Measurements from ENCODE around the gene TRAPPC10. TPM values are rescaled to one million over a fixed set of nuclear protein-coding genes. Genes with fewer than 3 reads are reported as not detected.

The TRAPPC10 gene
- total RNA-seq, 1 donor from 2014 or later: 30.9 TPM

DNA sequence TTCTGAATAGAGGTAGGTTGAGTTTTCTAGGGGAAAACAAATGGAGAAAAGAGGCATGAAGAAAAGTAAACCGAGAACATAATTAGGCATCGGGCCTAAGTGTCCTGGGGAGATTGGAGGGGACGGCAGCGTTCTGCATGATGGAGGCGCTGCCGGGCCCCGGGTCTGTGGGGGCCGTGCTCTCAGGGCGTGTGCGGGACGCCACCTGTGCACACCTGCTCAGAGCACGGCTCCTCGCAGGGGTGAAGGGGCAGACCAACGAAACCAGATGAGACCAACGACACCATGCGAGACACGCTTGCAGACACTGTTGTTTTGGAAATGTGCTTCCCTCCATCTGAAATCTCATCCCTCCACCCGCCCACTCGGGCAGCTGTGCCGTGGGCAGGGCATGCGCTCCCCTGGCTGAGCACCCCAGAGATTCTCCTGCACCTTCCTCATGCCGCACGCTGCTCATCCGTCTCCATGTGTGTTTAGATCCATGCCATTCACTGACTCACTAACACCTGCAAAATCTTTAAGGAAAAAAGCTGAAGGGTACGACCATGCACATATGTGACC lies 28.2 kb upstream of the TRAPPC10 start:
- Histone ChIP-seq H3K4me3 (ENCODE audit: low read depth, low read length) (no peak overlapping the region), H3K36me3 (ENCODE audit: control insufficient read depth, insufficient read depth, low read length) (no peaks in the 10 kb centered on the region), H3K27me3 (ENCODE audit: control insufficient read depth, insufficient read depth, low read length) (no peaks in the 10 kb centered on the region)
- DNase-seq (ENCODE audit: low read depth): no peak
- TF ChIP-seq, protein P1, sequence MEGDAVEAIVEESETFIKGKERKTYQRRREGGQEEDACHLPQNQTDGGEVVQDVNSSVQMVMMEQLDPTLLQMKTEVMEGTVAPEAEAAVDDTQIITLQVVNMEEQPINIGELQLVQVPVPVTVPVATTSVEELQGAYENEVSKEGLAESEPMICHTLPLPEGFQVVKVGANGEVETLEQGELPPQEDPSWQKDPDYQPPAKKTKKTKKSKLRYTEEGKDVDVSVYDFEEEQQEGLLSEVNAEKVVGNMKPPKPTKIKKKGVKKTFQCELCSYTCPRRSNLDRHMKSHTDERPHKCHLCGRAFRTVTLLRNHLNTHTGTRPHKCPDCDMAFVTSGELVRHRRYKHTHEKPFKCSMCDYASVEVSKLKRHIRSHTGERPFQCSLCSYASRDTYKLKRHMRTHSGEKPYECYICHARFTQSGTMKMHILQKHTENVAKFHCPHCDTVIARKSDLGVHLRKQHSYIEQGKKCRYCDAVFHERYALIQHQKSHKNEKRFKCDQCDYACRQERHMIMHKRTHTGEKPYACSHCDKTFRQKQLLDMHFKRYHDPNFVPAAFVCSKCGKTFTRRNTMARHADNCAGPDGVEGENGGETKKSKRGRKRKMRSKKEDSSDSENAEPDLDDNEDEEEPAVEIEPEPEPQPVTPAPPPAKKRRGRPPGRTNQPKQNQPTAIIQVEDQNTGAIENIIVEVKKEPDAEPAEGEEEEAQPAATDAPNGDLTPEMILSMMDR (IDR thresholded peaks at IDR 0.05; ENCODE audit: insufficient read depth, low read length, poor library complexity, severe bottlenecking): no peak

DNA sequence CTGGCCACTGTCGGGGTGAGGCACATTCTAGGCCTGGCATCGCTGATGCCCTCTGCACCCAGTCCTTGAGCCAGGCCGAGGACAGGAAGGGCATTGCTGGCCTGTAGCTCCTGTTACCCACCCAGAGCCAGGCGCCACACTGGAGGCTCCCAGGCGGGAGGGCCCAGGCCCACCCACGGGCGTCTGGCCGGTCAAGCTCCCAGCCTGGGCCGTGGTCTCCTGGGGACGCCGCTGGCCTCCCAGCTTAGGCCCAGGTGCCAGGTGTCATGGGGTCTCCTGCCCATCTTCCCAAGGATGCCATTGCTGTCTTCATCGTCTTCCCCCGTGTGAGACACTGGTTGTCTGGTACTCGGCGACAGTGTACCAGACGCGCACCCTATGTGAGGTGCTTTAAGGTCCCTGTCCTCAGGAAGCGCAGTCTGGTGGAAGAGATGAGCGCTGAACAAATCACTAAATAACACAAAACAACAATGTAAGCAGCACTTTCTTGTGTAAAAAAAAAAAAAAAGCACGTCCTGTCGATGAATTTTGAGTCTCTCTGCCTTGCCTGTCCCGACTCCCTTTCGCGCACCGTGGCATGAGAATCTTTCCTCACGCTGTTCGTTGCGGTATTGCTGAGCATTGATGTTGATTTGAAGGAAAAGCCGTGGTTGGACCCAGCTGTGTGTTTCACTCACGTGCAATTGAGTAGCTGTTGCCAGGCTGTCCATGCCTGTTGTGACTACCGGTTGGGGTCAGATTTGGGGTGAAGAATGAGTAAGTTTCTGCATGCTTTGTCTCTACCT lies 27.0 kb upstream of the TRAPPC10 start:
- DNase-seq (ENCODE audit: low read depth): no peak
- TF ChIP-seq, protein P1 (IDR thresholded peaks at IDR 0.05; ENCODE audit: insufficient read depth, low read length, poor library complexity, severe bottlenecking): no peak
- H3K27me3 ChIP-seq (ENCODE audit: control insufficient read depth, insufficient read depth, low read length): no peaks in the 10 kb centered on the region
- H3K36me3 ChIP-seq (ENCODE audit: control insufficient read depth, insufficient read depth, low read length): no peaks in the 10 kb centered on the region
- no peak overlapping the region for H3K4me3 ChIP-seq (ENCODE audit: low read depth, low read length)

DNA sequence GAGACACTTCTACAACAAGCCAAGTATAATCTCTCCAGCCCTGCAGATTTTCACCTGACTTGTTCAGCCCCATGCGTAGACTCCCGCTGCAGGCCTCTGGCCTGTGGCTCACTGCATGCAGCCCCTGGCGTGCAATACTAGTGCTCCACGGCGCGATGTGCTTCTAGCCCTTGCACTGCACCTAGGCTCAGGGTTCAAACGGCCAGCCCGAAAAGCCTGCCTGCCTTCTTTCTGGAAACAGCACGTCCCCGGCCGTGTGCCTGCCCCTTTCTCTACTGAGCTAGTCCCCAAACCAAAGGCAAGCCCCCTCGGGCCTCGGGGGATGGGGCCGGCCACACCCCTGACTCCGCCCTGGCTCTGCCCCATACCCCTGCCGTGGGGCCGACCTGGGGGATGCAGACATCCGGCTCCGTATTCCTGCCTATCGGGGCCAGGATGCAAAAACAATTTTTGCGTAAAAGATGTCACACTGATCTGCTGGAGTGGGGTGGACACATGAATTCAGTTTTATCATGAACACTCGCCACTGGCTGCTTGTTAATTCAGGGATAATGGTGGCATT lies 26.3 kb upstream of the TRAPPC10 start:
- no peaks in the 10 kb centered on the region for H3K36me3 ChIP-seq (ENCODE audit: control insufficient read depth, insufficient read depth, low read length)
- DNase-seq (ENCODE audit: low read depth): no peak
- TF ChIP-seq, protein P1 (IDR thresholded peaks at IDR 0.05; ENCODE audit: insufficient read depth, low read length, poor library complexity, severe bottlenecking): no peak
- H3K4me3 ChIP-seq (ENCODE audit: low read depth, low read length): no peak overlapping the region
- no peaks in the 10 kb centered on the region for H3K27me3 ChIP-seq (ENCODE audit: control insufficient read depth, insufficient read depth, low read length)

DNA sequence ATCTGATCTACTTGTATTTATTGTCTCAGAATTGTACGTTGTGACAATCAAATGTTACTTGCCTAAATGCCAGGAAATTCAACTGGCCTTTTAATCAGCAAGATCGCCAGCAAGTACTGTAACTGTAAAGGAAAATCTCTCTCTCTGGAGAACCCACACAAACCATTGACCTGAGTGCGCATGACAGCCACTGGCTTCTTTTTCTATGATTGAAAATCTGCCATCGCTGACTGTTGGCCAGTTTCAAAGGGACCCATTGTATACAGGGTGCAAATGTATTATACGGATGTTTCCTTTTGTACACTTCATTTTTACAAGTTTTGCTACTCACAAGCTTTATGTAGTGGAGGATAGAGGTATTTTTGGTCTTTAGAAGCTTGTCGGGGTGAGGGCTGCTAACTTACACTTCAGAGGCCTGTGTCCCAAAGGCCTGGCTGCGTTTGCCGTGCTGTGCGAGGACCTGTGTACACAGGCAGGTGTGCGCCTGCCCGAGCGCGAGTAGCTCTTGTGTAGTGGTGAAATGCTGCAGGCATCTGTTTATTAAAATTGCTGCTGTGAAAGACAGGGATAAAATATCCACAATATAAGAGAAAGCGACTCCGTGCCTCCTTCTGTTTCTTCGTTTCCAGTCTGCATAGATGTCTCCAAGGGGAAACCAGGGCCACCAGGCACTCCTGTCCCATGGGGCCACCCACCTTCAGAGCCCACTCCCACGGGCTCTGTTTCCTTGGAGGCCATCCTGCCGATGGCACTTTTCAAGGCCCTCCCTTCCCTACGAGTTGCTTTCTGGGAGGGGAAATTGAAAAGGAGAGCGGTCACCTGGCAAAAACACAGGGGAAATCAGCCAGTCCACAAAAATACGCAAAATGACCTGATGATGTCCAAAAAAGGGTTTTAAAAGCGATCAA lies 25.3 kb upstream of the TRAPPC10 start:
- DNase-seq (ENCODE audit: low read depth): no peak
- TF ChIP-seq, protein P1 (IDR thresholded peaks at IDR 0.05; ENCODE audit: insufficient read depth, low read length, poor library complexity, severe bottlenecking): no peak

DNA sequence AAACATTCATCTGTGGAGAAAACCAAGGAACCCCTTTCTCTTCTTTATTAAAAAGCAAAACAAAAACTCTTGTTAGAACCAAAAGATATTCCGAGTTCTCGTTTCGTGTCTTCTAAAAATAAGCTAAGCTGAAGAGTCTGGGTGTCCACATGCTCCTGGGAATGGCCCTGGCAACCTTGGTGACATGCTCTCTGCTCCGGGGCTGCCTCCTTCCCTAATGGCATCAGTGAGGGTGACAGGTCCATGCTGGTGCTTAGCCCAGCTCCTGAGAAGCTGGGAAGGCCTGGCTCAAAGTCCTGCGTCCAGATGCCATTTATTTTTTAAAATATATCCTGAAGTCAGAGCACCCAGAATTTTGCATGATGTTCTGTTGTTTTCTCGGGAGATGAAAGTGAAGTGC lies 24.6 kb upstream of the TRAPPC10 start:
- H3K27me3 ChIP-seq (ENCODE audit: control insufficient read depth, insufficient read depth, low read length): no peaks in the 10 kb centered on the region
- no peak overlapping the region for H3K4me3 ChIP-seq (ENCODE audit: low read depth, low read length)
- no peaks in the 10 kb centered on the region for H3K36me3 ChIP-seq (ENCODE audit: control insufficient read depth, insufficient read depth, low read length)
- TF ChIP-seq, protein P1 (IDR thresholded peaks at IDR 0.05; ENCODE audit: insufficient read depth, low read length, poor library complexity, severe bottlenecking): no peak
- no peak for DNase-seq (ENCODE audit: low read depth)

More for the DNA sequence above, 25.3 kb upstream of the TRAPPC10 start:
- Histone ChIP-seq H3K27me3 (ENCODE audit: control insufficient read depth, insufficient read depth, low read length) (no peaks in the 10 kb centered on the region), H3K36me3 (ENCODE audit: control insufficient read depth, insufficient read depth, low read length) (no peaks in the 10 kb centered on the region), H3K4me3 (ENCODE audit: low read depth, low read length) (no peak overlapping the region)
